Epithelial cell of proximal tubule (primary cell): Measurements from ENCODE around the gene METAP1D. TPM values are rescaled to one million over a fixed set of nuclear protein-coding genes. Genes with fewer than 3 reads are reported as not detected.

Source experiments
- DNase-seq: peaks from one replicate; pipeline ENCODE4 v3.0.0-alpha.2; 2011; ENCODE audit warnings: low read depth
- H3K4me3 ChIP-seq: 2 replicates; pipeline ENCODE4 v1.5.1; 2011; ENCODE audit warnings: low read depth, mild to moderate bottlenecking, low read length
- CTCF ChIP-seq: conservative IDR thresholded peaks from 2 replicates; pipeline ENCODE4 v1.5.1; 2012; ENCODE audit warnings: low read depth, mild to moderate bottlenecking, low read length
- total RNA-seq: library from RNA; depleted of rRNA; stranded (reverse); fragments of >200 nt; gene quantifications from 2 replicates; pipeline ENCODE4 v1.2.3, GENCODE V29; 2015

METAP1D gene
- total RNA-seq, result 4.6 and 5.5 TPM in 2 replicates

- peak; percentile 47 for DNase-seq
Observed at GRCh38 chr2:171999604-172000469, at the start of gene METAP1D. METAP1D (plus strand) TSS chr2:171999953; CDS start chr2:171999970, 17 bp downstream.

GRCh38 chr2:171952276-171952675, 47.5 kb upstream of the METAP1D start:
- H3K4me3 ChIP-seq, result no peak overlapping the region
- DNase-seq, result no peak
- TF ChIP-seq CTCF, result no peak

More at GRCh38 chr2:171999604-172000469, at the start of gene METAP1D:
- TF ChIP-seq CTCF, result no peak
- H3K4me3 ChIP-seq, result peak within 1 kb of the TSS; percentile 85

GRCh38 chr2:171952748-171953147, 47.0 kb upstream of the METAP1D start:
- no peak for DNase-seq
- H3K4me3 ChIP-seq, result no peak overlapping the region
- TF ChIP-seq CTCF, result no peak

GRCh38 chr2:171956135-171956825, 43.5 kb upstream of the METAP1D start:
- no peak overlapping the region for H3K4me3 ChIP-seq
- no peak for TF ChIP-seq CTCF
- no peak for DNase-seq

GRCh38 chr2:171957061-171957460, 42.7 kb upstream of the METAP1D start:
- no peak for DNase-seq
- peak; percentile 30 for TF ChIP-seq CTCF

GRCh38 chr2:171958475-171958874, 41.3 kb upstream of the METAP1D start:
- no peak for TF ChIP-seq CTCF
- DNase-seq, result no peak
- H3K4me3 ChIP-seq, result no peak overlapping the region

More at GRCh38 chr2:171957061-171957460, 42.7 kb upstream of the METAP1D start:
- no peak overlapping the region for H3K4me3 ChIP-seq
